H1 (cell line): ENCODE data around the gene SYNPO. TPM values are rescaled to one million over a fixed set of nuclear protein-coding genes. Genes with fewer than 3 reads are reported as not detected.

Experiments
- CTCF ChIA-PET: fragments of 300-600 bp; sonication (Branson Sonifier 250); formaldehyde crosslinking; loops from one replicate; lab custom pipeline; 2021; ENCODE audit not compliant: partially characterized antibody; lab: Charles Lee
- POLR2A ChIA-PET: fragments of 300-600 bp; sonication (Branson Sonifier 250); formaldehyde crosslinking; loops from one replicate; lab custom pipeline; 2021; ENCODE audit warnings: inconsistent platforms; ENCODE audit not compliant: partially characterized antibody; lab: Charles Lee
- DNase-seq, 2 experiments: peaks; one replicate each; pipeline versions ENCODE4 v3.0.0 to v3.0.0-alpha.2; 2010 to 2022; ENCODE audit warnings: low spot score in 2 of 2, low read depth in 1 of 2, mixed read lengths in 1 of 2
- FAIRE-seq: peaks from 2 replicates; lab custom pipeline; 2011; peaks lifted over from hg19 to GRCh38; lab: Jason Lieb, UNC
- H2AFZ ChIP-seq: 2 replicates; pipeline ENCODE4 v1.8.1; 2012; ENCODE audit warnings: low read length, inconsistent platforms
- H2AK5ac ChIP-seq: 2 replicates; pipeline ENCODE4 v1.6.1; 2013; ENCODE audit warnings: low read depth, low read length
- H2BK120ac ChIP-seq: replicated peaks from 2 replicates; pipeline ENCODE3; 2013; ENCODE audit warnings: low read depth, low read length, inconsistent platforms
- H2BK12ac ChIP-seq: 2 replicates; pipeline ENCODE4 v1.6.1; 2013; ENCODE audit warnings: low read depth, low read length
- H2BK15ac ChIP-seq: 2 replicates; pipeline ENCODE4 v1.6.1; 2013; ENCODE audit warnings: low read length
- H2BK20ac ChIP-seq: 2 replicates; pipeline ENCODE4 v1.6.1; 2013; ENCODE audit warnings: low read length
- H2BK5ac ChIP-seq: 2 replicates; pipeline ENCODE4 v1.6.1; 2013; ENCODE audit warnings: low read depth, low read length
- H3K14ac ChIP-seq: 2 replicates; pipeline ENCODE4 v1.6.1; 2013; ENCODE audit warnings: inconsistent platforms; ENCODE audit not compliant: insufficient read length
- H3K18ac ChIP-seq: 2 replicates; pipeline ENCODE4 v1.6.1; 2013; ENCODE audit warnings: low read length; ENCODE audit errors: extremely low read depth
- H3K23ac ChIP-seq: 2 replicates; pipeline ENCODE4 v1.6.1; 2013; ENCODE audit warnings: inconsistent platforms; ENCODE audit not compliant: insufficient read length
- H3K23me2 ChIP-seq: 2 replicates; pipeline ENCODE4 v1.6.1; 2013; ENCODE audit warnings: low read depth, low read length
- H3K27ac ChIP-seq: 2 replicates; pipeline ENCODE4 v1.6.1; 2011; ENCODE audit warnings: low read depth, low read length, inconsistent platforms
- H3K27me3 ChIP-seq, 4 experiments: replicated peaks in 1 of 4; 1 replicate in 1 of 4; 2 replicates in 3 of 4; pipeline versions ENCODE4 v1.6.1 to v1.8.1; 2011 to 2013; ENCODE audit warnings: low read length in 3 of 4, mild to moderate bottlenecking in 3 of 4, inconsistent platforms in 2 of 4, mixed read lengths in 2 of 4, moderate library complexity in 1 of 4; ENCODE audit not compliant: control insufficient read depth in 3 of 4, insufficient read depth in 3 of 4; ENCODE audit errors: extremely low read depth in 1 of 4
- H3K36me3 ChIP-seq, 4 experiments: 2 replicates each; pipeline versions ENCODE4 v1.6.1 to v1.8.1; 2011 to 2013; ENCODE audit warnings: mild to moderate bottlenecking in 4 of 4, low read length in 3 of 4, moderate library complexity in 2 of 4, control low read depth in 1 of 4, inconsistent platforms in 1 of 4; ENCODE audit not compliant: insufficient read depth in 4 of 4, control insufficient read depth in 2 of 4
- H3K4ac ChIP-seq: replicated peaks from 2 replicates; pipeline ENCODE3; 2013; ENCODE audit warnings: low read length, low read depth, mixed read lengths, inconsistent platforms; ENCODE audit not compliant: insufficient read length
- H3K4me1 ChIP-seq, 4 experiments: replicated peaks in 1 of 4; 1 replicate in 1 of 4; 2 replicates in 3 of 4; pipeline versions ENCODE4 v1.6.1 to v1.8.1; 2011 to 2013; ENCODE audit warnings: low read length in 3 of 4, inconsistent platforms in 2 of 4, mixed read lengths in 1 of 4; ENCODE audit not compliant: insufficient read depth in 4 of 4, control insufficient read depth in 3 of 4
- H3K4me2 ChIP-seq, 2 experiments: 2 replicates each; pipeline versions ENCODE4 v1.6.1 to v1.8.1; 2011 to 2013; ENCODE audit warnings: low read depth in 2 of 2, low read length in 2 of 2, control low read depth in 1 of 2, inconsistent platforms in 1 of 2, mild to moderate bottlenecking in 1 of 2; ENCODE audit not compliant: insufficient read depth in 1 of 2
- H3K4me3 ChIP-seq, 4 experiments: fragments of 200-600, 300-600 bp in 1 of 4; sonication (generic), shearing (Covaris generic), sonication (Bioruptor Twin) in 1 of 4; 2 replicates each; pipeline versions ENCODE4 v1.5.1 to v1.8.1; 2011 to 2016; ENCODE audit warnings: low read length in 4 of 4, low read depth in 3 of 4, control low read depth in 2 of 4, inconsistent platforms in 2 of 4, mild to moderate bottlenecking in 2 of 4, mixed read lengths in 1 of 4, moderate library complexity in 1 of 4; ENCODE audit not compliant: insufficient read depth in 2 of 4; ENCODE audit errors: extremely low read depth in 1 of 4
- H3K56ac ChIP-seq: replicated peaks from 2 replicates; pipeline ENCODE3; 2013; ENCODE audit warnings: low read depth, mild to moderate bottlenecking, mixed read lengths, low read length, inconsistent platforms; ENCODE audit not compliant: insufficient read length
- H3K79me1 ChIP-seq: 2 replicates; pipeline ENCODE4 v1.6.1; 2013; ENCODE audit warnings: low read depth, low read length, control low read depth
- H3K79me2 ChIP-seq, 2 experiments: 2 replicates each; pipeline versions ENCODE4 v1.6.1 to v1.8.1; 2012 to 2013; ENCODE audit warnings: low read length in 2 of 2, mild to moderate bottlenecking in 2 of 2, inconsistent platforms in 1 of 2; ENCODE audit not compliant: insufficient read depth in 2 of 2, control insufficient read depth in 1 of 2
- H3K9ac ChIP-seq, 4 experiments: replicated peaks in 1 of 4; 1 replicate in 1 of 4; 2 replicates in 3 of 4; pipeline versions ENCODE4 v1.6.1 to v1.8.1; 2011 to 2013; ENCODE audit warnings: low read depth in 3 of 4, low read length in 3 of 4, control low read depth in 2 of 4, mild to moderate bottlenecking in 2 of 4, moderate library complexity in 2 of 4, inconsistent platforms in 1 of 4; ENCODE audit errors: extremely low read depth in 1 of 4
- H3K9me3 ChIP-seq, 2 experiments: 2 replicates each; pipeline versions ENCODE4 v1.6.1 to v1.8.1; 2012 to 2013; ENCODE audit warnings: mild to moderate bottlenecking in 2 of 2, moderate library complexity in 2 of 2, control low read depth in 1 of 2, inconsistent platforms in 1 of 2, low read depth in 1 of 2, low read length in 1 of 2, mixed read lengths in 1 of 2; ENCODE audit not compliant: insufficient read depth in 2 of 2
- H4K20me1 ChIP-seq, 2 experiments: replicated peaks in 1 of 2; 2 replicates each; pipeline versions ENCODE3 to v1.8.1; 2011 to 2013; ENCODE audit warnings: inconsistent platforms in 2 of 2, low read length in 2 of 2, mild to moderate bottlenecking in 1 of 2; ENCODE audit not compliant: insufficient read depth in 2 of 2, control insufficient read depth in 1 of 2
- H4K5ac ChIP-seq: 2 replicates; pipeline ENCODE4 v1.6.1; 2013; ENCODE audit warnings: low read length, low read depth, mixed read lengths, inconsistent platforms; ENCODE audit not compliant: insufficient read length
- H4K8ac ChIP-seq: 2 replicates; pipeline ENCODE4 v1.8.0; 2013; ENCODE audit warnings: mild to moderate bottlenecking, moderate library complexity, low read length, inconsistent platforms; ENCODE audit not compliant: insufficient read depth; ENCODE audit errors: extremely low read depth
- H4K91ac ChIP-seq: replicated peaks from 2 replicates; pipeline ENCODE3; 2013; ENCODE audit warnings: low read length, mixed read lengths, inconsistent platforms; ENCODE audit not compliant: insufficient read length
- FOSL1 ChIP-seq: IDR thresholded peaks from 2 replicates; pipeline ENCODE4 v1.6.1; 2011; ENCODE audit warnings: mild to moderate bottlenecking, low read depth, low read length, moderate library complexity; ENCODE audit not compliant: insufficient read depth
- GABPA ChIP-seq: IDR thresholded peaks from 2 replicates; pipeline ENCODE4 v1.6.1; 2011; ENCODE audit warnings: mild to moderate bottlenecking, low read length, moderate library complexity, borderline replicate concordance; ENCODE audit not compliant: insufficient read depth
- JUN ChIP-seq: IDR thresholded peaks from 2 replicates; pipeline ENCODE4 v1.6.1; 2011; ENCODE audit warnings: low read depth, mild to moderate bottlenecking, improper control_type of control experiment, low read length
- KDM4A ChIP-seq: IDR thresholded peaks from one replicate; pipeline ENCODE4 v1.7.1; 2012; ENCODE audit warnings: low read depth, mild to moderate bottlenecking, moderate library complexity, low read length, inconsistent platforms; ENCODE audit not compliant: severe bottlenecking
- NRF1 ChIP-seq: IDR thresholded peaks from 2 replicates; pipeline ENCODE4 v1.6.1; 2011; ENCODE audit warnings: mild to moderate bottlenecking, low read depth, low read length, improper control_type of control experiment
- RNF2 ChIP-seq: fragments of 200-900, 300-1000 bp; sonication (generic); IDR thresholded peaks from 2 replicates; pipeline ENCODE4 v1.7.1; 2016; ENCODE audit warnings: borderline replicate concordance, low read depth, mild to moderate bottlenecking, antibody characterized with exemption, low read length; ENCODE audit not compliant: poor library complexity, severe bottlenecking; ENCODE audit errors: missing control alignments
- WGBS, 2 experiments: shearing (Covaris generic) in 1 of 2; methylation state at CpG; one replicate each; pipeline versions ENCODE4 v1.1.6 to v1.1.7; 2013 to 2015; ENCODE audit warnings: low lambda C conversion rate in 2 of 2, mixed read lengths in 2 of 2, inconsistent platforms in 1 of 2, low coverage in 1 of 2, missing lambda C conversion rate in 1 of 2; ENCODE audit not compliant: insufficient replicate concordance in 2 of 2, insufficient coverage in 1 of 2, insufficient read length in 1 of 2; ENCODE audit errors: extremely low coverage in 1 of 2, missing lambda C conversion rate in 1 of 2; 5-methylcytosine and 5-hydroxymethylcytosine counted together
- polyA plus RNA-seq, 7 experiments: library from polyadenylated mRNA; depleted of rRNA in 3 of 7; stranded (reverse) in 5 of 7; unstranded in 2 of 7; fragments of >200 nt in 5 of 7; fragments of 200-250 nt in 2 of 7; gene quantifications; 1 replicate in 5 of 7; 2 replicates in 1 of 7; 4 replicates in 1 of 7; pipeline versions ENCODE4 v1.2.1 to v1.2.3, GENCODE V29; 2011 to 2013; ENCODE audit warnings: missing spikeins in 2 of 7, mixed read lengths in 2 of 7
- total RNA-seq: library from RNA; stranded (reverse); fragmentation: NEBNext Ultra II Directional; extraction: Animal tissue kit (Norgen Biotek cat#: 25700); gene quantifications from 2 replicates; pipeline ENCODE4 v1.2.1, GENCODE V29; 2021

The SYNPO gene
- total and polyA plus RNA-seq, 2 of the 8 experiments (the other 6 are each of a cell fraction or from before 2014, with no cell fraction given): 2.3 TPM

GRCh38 chr5:150624334-150625163 lies 15.9 kb upstream of the SYNPO start:
- CTCF ChIA-PET: interaction anchor here (0.6 to 10.4 kb wide), 6 partner anchors 13 to 175 kb away, joined by 3 to 72 read pairs (median 6); partner anchors contain the start of genes RPS14 and SYNPO
- no peaks in the 10 kb centered on the region for H3K79me1 ChIP-seq
- FAIRE-seq (no peak), DNase-seq (no peak)
- H3K4me1 ChIP-seq: peaks cover 3 to 24% (median 12%) of the 10 kb centered on the region in 4 experiments
- no peak overlapping the region for H3K23ac ChIP-seq
- no peak for TF ChIP-seq GABPA
- no peak for TF ChIP-seq JUN
- TF ChIP-seq NRF1: no peak
- 0 out of 2 replicates have a peak, but pooled peaks have one; percentile 62 for TF ChIP-seq FOSL1
- TF ChIP-seq KDM4A: peak; percentile 80
- peak; percentile 29 for TF ChIP-seq RNF2
- H2AK5ac ChIP-seq: 0 out of 2 replicates have a peak overlapping the region, but pooled peaks have one; percentile 82
- H3K36me3 ChIP-seq: no peaks in the 10 kb centered on the region
- H4K91ac ChIP-seq: peak overlapping the region; percentile 31
- H4K8ac ChIP-seq: peak overlapping the region; percentile 70; the same call in 1 of the 2 replicates
- H3K23me2 ChIP-seq: peaks cover 9% of the 10 kb centered on the region
- H4K20me1 ChIP-seq: no peaks in the 10 kb centered on the region
- no peaks in the 10 kb centered on the region for H3K79me2 ChIP-seq
- H3K18ac ChIP-seq: peak overlapping the region; percentile 48
- H2AFZ ChIP-seq: 0 out of 2 replicates have a peak overlapping the region, but pooled peaks have one; percentile 83
- 16% methylated on average over 12 of the region's 74 CpGs; no CpG with 5 or more reads in 1 of the 2 experiments for WGBS, 2 experiments
- H3K27ac ChIP-seq: no peak overlapping the region
- peak overlapping the region; percentile 94 to 97 for H3K4me2 ChIP-seq
- H3K4me3 ChIP-seq: peak overlapping the region; percentile 56 to 69 (median 62)
- no peak overlapping the region for H4K5ac ChIP-seq
- peak overlapping the region; percentile 44; the same call in 1 of the 2 replicates for H2BK5ac ChIP-seq
- peak overlapping the region; percentile 80; the same call in 1 of the 2 replicates for H2BK20ac ChIP-seq
- no peak overlapping the region for H3K14ac ChIP-seq
- peak overlapping the region; percentile 29; the same call in 1 of the 2 replicates for H2BK15ac ChIP-seq
- peak overlapping the region; percentile 14 for H3K4ac ChIP-seq
- peak overlapping the region in 1 of 4 experiments; percentile 44; a peak in 2 of 7 replicates for H3K9ac ChIP-seq
- H2BK120ac ChIP-seq: peak overlapping the region; percentile 40
- no peaks in the 10 kb centered on the region for H3K9me3 ChIP-seq
- H2BK12ac ChIP-seq: peak overlapping the region; percentile 39; the same call in 1 of the 2 replicates
- peaks cover 0 to 25% (median 22%) of the 10 kb centered on the region in 4 experiments; a peak in 5 of 7 replicates for H3K27me3 ChIP-seq
- POLR2A ChIA-PET: interaction anchor here (0.6 to 0.8 kb wide), 2 partner anchors 92 to 211 kb away, joined by 3 read pairs; no protein-coding TSS in a partner anchor
- no peak overlapping the region for H3K56ac ChIP-seq
